Endothelial cell of umbilical vein (primary cell): ENCODE data around the gene INS. TPM values are rescaled to one million over a fixed set of nuclear protein-coding genes. Genes with fewer than 3 reads are reported as not detected.
A peak's percentile ranks its signal among the peaks of the same experiment; 100 is the strongest.

Experiments used
- BruUV-seq: library from RNA; stranded (reverse); fragments of 400-500 nt; replicated peaks from 2 replicates; lab custom pipeline; 2021; lab: Mats Ljungman, UMichigan
- CTCF ChIA-PET: fragments of 300-600, 350-600 bp; sonication (Branson Sonifier 250); formaldehyde crosslinking; loops from one replicate; lab custom pipeline; 2021; ENCODE audit warnings: antibody characterized with exemption, inconsistent platforms; lab: Charles Lee
- POLR2A ChIA-PET: fragments of 300-600, 350-600 bp; sonication (Branson Sonifier 250); formaldehyde crosslinking; loops from one replicate; lab custom pipeline; 2021; ENCODE audit warnings: antibody characterized with exemption, inconsistent platforms; lab: Charles Lee
- DNase-seq: peaks from one replicate; pipeline ENCODE4 v3.0.0-alpha.2; 2011; ENCODE audit warnings: low read depth, low spot score
- FAIRE-seq: peaks from 2 replicates; lab custom pipeline; 2011; peaks lifted over from hg19 to GRCh38; lab: Jason Lieb, UNC
- H2AFZ ChIP-seq: 2 replicates; pipeline ENCODE4 v1.6.0; 2012; ENCODE audit warnings: low read depth, low read length, control low read depth, inconsistent platforms
- H3K27ac ChIP-seq: 2 replicates; pipeline ENCODE4 v1.5.1; 2011; ENCODE audit warnings: low read depth, mild to moderate bottlenecking, control low read depth, low read length, moderate library complexity; ENCODE audit not compliant: insufficient read depth
- H3K27me3 ChIP-seq, 2 experiments: 2 replicates each; pipeline versions ENCODE4 v1.6.0 to v1.6.1; 2011; ENCODE audit warnings: low read length in 2 of 2, mixed read lengths in 1 of 2; ENCODE audit not compliant: control insufficient read depth in 2 of 2, insufficient read depth in 2 of 2
- H3K36me3 ChIP-seq, 2 experiments: 2 replicates in 1 of 2; 3 replicates in 1 of 2; pipeline ENCODE4 v1.5.1; 2011; ENCODE audit warnings: low read length in 2 of 2, mild to moderate bottlenecking in 1 of 2, moderate library complexity in 1 of 2; ENCODE audit not compliant: control insufficient read depth in 2 of 2, insufficient read depth in 2 of 2; ENCODE audit errors: extremely low read depth in 1 of 2
- H3K4me1 ChIP-seq: 3 replicates; pipeline ENCODE4 v1.5.1; 2011; ENCODE audit warnings: mild to moderate bottlenecking, low read length; ENCODE audit not compliant: control insufficient read depth, insufficient read depth; ENCODE audit errors: extremely low read depth
- H3K4me2 ChIP-seq: 2 replicates; pipeline ENCODE4 v1.6.1; 2011; ENCODE audit warnings: low read length, control low read depth, mixed read lengths; ENCODE audit not compliant: insufficient read depth
- H3K4me3 ChIP-seq, 3 experiments: fragments of 200-600 bp in 1 of 3; sonication (generic), shearing (Covaris generic) in 1 of 3; replicated peaks in 1 of 3; 2 replicates each; pipeline ENCODE4 v1.5.1; 2011 to 2016; ENCODE audit warnings: control low read depth in 3 of 3, low read length in 3 of 3, mild to moderate bottlenecking in 2 of 3, inconsistent platforms in 1 of 3, low read depth in 1 of 3, moderate library complexity in 1 of 3; ENCODE audit not compliant: insufficient read depth in 1 of 3
- H3K79me2 ChIP-seq: 2 replicates; pipeline ENCODE4 v1.6.0; 2012; ENCODE audit warnings: low read length, inconsistent platforms; ENCODE audit not compliant: control insufficient read depth, insufficient read depth
- H3K9ac ChIP-seq: replicated peaks from 2 replicates; pipeline ENCODE3; 2011; ENCODE audit warnings: low read length, control low read depth; ENCODE audit not compliant: insufficient read depth; ENCODE audit errors: extremely low read depth
- H3K9me1 ChIP-seq: replicated peaks from 3 replicates; pipeline ENCODE4 v1.6.0; 2011; ENCODE audit warnings: mild to moderate bottlenecking, low read length; ENCODE audit not compliant: control insufficient read depth, insufficient read depth; ENCODE audit errors: extremely low read depth
- H3K9me3 ChIP-seq: replicated peaks from 2 replicates; pipeline ENCODE4 v1.5.1; 2012; ENCODE audit warnings: low read length, inconsistent platforms; ENCODE audit not compliant: control insufficient read depth, insufficient read depth
- H4K20me1 ChIP-seq: replicated peaks from 2 replicates; pipeline ENCODE3; 2011; ENCODE audit warnings: mild to moderate bottlenecking, low read length; ENCODE audit not compliant: control insufficient read depth, insufficient read depth; ENCODE audit errors: extremely low read depth
- EZH2 ChIP-seq: IDR thresholded peaks from 2 replicates; pipeline ENCODE4 v1.6.1; 2012; ENCODE audit warnings: borderline replicate concordance, low read depth, mild to moderate bottlenecking, moderate library complexity, low read length, inconsistent platforms; ENCODE audit not compliant: severe bottlenecking
- FOS ChIP-seq: IDR thresholded peaks from 2 replicates; pipeline ENCODE4 v1.6.1; 2011; ENCODE audit warnings: mild to moderate bottlenecking, low read length, moderate library complexity, borderline replicate concordance; ENCODE audit not compliant: insufficient read depth
- GATA2 ChIP-seq: IDR thresholded peaks from 2 replicates; pipeline ENCODE4 v1.7.0; 2011; ENCODE audit warnings: low read depth, mild to moderate bottlenecking, moderate library complexity, mixed read lengths, low read length; ENCODE audit not compliant: insufficient read length, insufficient read depth
- MAX ChIP-seq: IDR thresholded peaks from 2 replicates; pipeline ENCODE4 v1.6.1; 2011; ENCODE audit not compliant: insufficient read depth, insufficient read length
- MYC ChIP-seq: IDR thresholded peaks from one replicate; pipeline ENCODE4 v1.6.1; 2011; ENCODE audit warnings: mild to moderate bottlenecking, low read depth, low read length
- POLR2AphosphoS5 ChIP-seq: IDR thresholded peaks from 2 replicates; pipeline ENCODE4 v1.6.1; 2012; ENCODE audit warnings: low read depth, mild to moderate bottlenecking, control low read depth, low read length, moderate library complexity; ENCODE audit not compliant: insufficient read depth
- dilution Hi-C: fragments of 300-500 bp; cut with MboI; formaldehyde crosslinking; loops from one replicate; pipeline ENCODE4 v1.15.0; 2019; ENCODE audit warnings: low sequenced_read_pairs; ENCODE audit not compliant: extremely low pct_ligation_motif_present
- intact Hi-C: fragments of 100-400 bp; cut with micrococcal nuclease; formaldehyde crosslinking; loops from one replicate; pipeline ENCODE4 v1.10.0; 2022
- polyA plus RNA-seq, 4 experiments: library from polyadenylated mRNA; depleted of rRNA in 3 of 4; stranded (reverse) in 3 of 4; unstranded in 1 of 4; fragments of >200 nt; gene quantifications; 2 replicates each; pipeline versions ENCODE4 v1.2.1 to v1.2.3, GENCODE V29; 2011 to 2012; ENCODE audit warnings: missing spikeins in 1 of 4
- total RNA-seq: library from RNA; stranded (reverse); gene quantifications from 2 replicates; pipeline ENCODE4 v1.2.3, GENCODE V29; 2021

INS gene
- total and polyA plus RNA-seq, 2 donors (not counting 3 experiments of a cell fraction or from before 2014, with no cell fraction given): not detected

GRCh38 chr11:2140411-2141400 lies 20.3 kb downstream of the INS start:
- TF ChIP-seq MYC (no peak), EZH2 (peak; percentile 84)
- H3K27ac ChIP-seq: no peak overlapping the region
- no peak overlapping the region for H3K4me3 ChIP-seq
- H3K27me3 ChIP-seq: peaks cover 42 to 70% of the 10 kb centered on the region in 2 experiments
- H3K9me1 ChIP-seq: no peaks in the 10 kb centered on the region
- H4K20me1 ChIP-seq: no peaks in the 10 kb centered on the region
- H3K9ac ChIP-seq: no peak overlapping the region
- no peaks in the 10 kb centered on the region for H3K36me3 ChIP-seq
- dilution Hi-C loops: no loop called here
- no peaks in the 10 kb centered on the region for H3K79me2 ChIP-seq
- H3K9me3 ChIP-seq: no peaks in the 10 kb centered on the region
- intact Hi-C loops: no loop called here
- CTCF ChIA-PET: interaction anchor here (0.9 to 5.9 kb wide), 7 partner anchors 11 to 258 kb away, joined by 3 to 64 read pairs (median 4); no protein-coding TSS in a partner anchor
- DNase-seq (no peak), FAIRE-seq (no peak)
- no peak overlapping the region for H2AFZ ChIP-seq
- POLR2A ChIA-PET: no interaction called here
- no TSS peak for BruUV-seq
- peaks cover 3% of the 10 kb centered on the region for H3K4me1 ChIP-seq
- H3K4me2 ChIP-seq: no peak overlapping the region

- H3K27me3 ChIP-seq: peaks cover 33 to 61% of the 10 kb centered on the region in 2 experiments
- CTCF ChIA-PET: interaction anchor here (1.1 to 5.9 kb wide), 5 partner anchors 12 to 257 kb away, joined by 3 to 64 read pairs (median 4); no protein-coding TSS in a partner anchor
- H3K9me1 ChIP-seq: no peaks in the 10 kb centered on the region
- dilution Hi-C loops (no loop called here), intact Hi-C loops (loop anchor here (1.0 kb wide), 1 partner anchor 62 kb away; no protein-coding TSS in a partner anchor)
- H3K27ac ChIP-seq: no peak overlapping the region
- H3K36me3 ChIP-seq: no peaks in the 10 kb centered on the region
- H3K79me2 ChIP-seq: no peaks in the 10 kb centered on the region
- H2AFZ ChIP-seq: no peak overlapping the region
- no peak for DNase-seq
- FAIRE-seq: no peak
- no peak overlapping the region for H3K4me2 ChIP-seq
- BruUV-seq: no TSS peak
- POLR2A ChIA-PET: no interaction called here
- no peak overlapping the region for H3K4me3 ChIP-seq
- no peak for TF ChIP-seq MAX
- no peak for TF ChIP-seq GATA2
- no peak for TF ChIP-seq POLR2AphosphoS5
- TF ChIP-seq EZH2: peak; percentile 95
- no peak for TF ChIP-seq FOS
- H3K9ac ChIP-seq: no peak overlapping the region
- H4K20me1 ChIP-seq: no peaks in the 10 kb centered on the region
- peaks cover 3% of the 10 kb centered on the region for H3K4me1 ChIP-seq
- no peaks in the 10 kb centered on the region for H3K9me3 ChIP-seq
Measured at GRCh38 chr11:2139621-2140337, 21.2 kb downstream of the INS start.
